ENCODE results near the gene TRAPPC12.

TRAPPC12 gene

DNA sequence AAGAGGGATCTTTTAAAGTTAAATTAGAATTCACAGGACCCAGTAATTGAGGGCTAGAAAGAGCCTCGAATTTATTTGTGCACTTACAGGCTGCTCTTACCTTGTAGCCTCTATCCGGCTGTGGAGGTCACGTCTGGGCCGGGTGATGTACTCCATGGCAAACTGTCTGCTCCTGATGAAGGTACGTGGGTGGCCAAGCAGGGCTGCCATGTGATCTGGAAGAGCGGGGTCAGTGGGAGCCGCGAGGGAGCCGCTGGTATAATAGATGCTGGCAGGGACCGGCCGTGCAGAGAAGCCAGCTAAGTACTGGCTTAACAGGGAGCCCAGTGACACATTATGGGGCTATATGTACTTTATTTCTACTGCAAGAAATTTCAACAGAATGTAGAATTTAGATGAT lies 80.7 kb downstream of the TRAPPC12 start:
- Histone ChIP-seq H3K27me3 (ENCODE audit: control insufficient read depth in 2 of 2, insufficient read depth in 2 of 2, low read length in 2 of 2) (no peaks in the 10 kb centered on the region), H3K27ac (ENCODE audit: low read depth in 2 of 2, low read length in 2 of 2) (no peak overlapping the region), H3K36me3 (ENCODE audit: control insufficient read depth in 2 of 2, insufficient read depth in 2 of 2, low read length in 2 of 2) (peaks cover 34 to 37% of the 10 kb centered on the region in 2 donors), H3K9ac (ENCODE audit: low read depth in 1 of 2, low read length in 2 of 2) (no peak overlapping the region), H3K4me1 (ENCODE audit: control insufficient read depth in 2 of 2, insufficient read depth in 2 of 2, low read length in 2 of 2) (peaks cover 0 to 2% of the 10 kb centered on the region in 2 donors), H3K4me3 (ENCODE audit: low read length in 2 of 2) (no peak overlapping the region), H3K9me3 (ENCODE audit: control insufficient read depth in 2 of 2, low read length in 2 of 2) (no peaks in the 10 kb centered on the region)

DNA sequence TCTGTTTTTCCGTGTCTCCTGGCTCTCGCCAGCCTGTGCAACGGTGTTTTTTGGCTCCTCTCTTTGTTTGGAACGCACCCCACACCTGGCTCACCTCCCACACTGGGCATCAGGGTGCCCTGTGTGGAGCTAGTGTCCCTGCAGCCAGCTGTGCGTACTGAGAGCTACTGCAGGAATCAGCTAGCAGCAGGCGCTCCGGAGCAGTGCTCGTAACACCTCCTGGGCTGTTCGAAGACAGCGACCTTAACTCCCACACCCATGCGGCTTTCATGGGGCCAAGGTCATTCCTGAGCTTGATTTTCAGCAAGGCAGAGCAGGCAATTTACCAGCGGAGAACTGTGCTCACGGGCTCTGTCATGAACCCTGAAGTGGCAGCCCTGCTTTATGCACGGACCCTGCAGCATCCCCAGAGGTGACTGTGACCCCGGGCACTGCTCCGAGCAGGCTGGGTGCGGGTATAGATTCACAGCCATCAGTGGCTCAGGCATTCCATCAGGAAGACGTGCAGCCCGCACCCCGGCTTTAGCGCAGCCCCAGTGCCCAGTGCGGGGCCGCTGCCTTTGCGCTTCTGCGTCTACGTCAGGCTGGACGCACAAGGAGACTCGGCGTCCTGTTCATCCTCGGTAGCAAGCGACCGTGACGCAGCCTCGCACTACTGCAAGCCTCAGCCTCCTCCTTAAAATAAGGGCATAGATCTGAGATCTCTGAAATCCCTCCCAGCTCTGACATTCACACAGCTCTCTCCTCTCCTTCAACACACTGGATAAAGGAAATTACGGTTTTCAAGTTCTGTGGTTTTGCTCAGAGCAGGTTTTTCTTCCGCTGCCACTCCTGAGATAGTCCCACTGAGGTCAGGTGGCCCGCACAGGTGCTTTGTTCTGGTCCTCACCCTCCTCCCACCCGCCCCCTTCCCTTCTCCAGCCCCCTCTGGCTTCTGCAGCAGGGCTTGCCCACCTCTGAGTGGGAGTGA lies 81.6 kb downstream of the TRAPPC12 start:
- Histone ChIP-seq H3K9me3 (ENCODE audit: control insufficient read depth in 2 of 2, low read length in 2 of 2) (no peaks in the 10 kb centered on the region), H3K27ac (ENCODE audit: low read depth in 2 of 2, low read length in 2 of 2) (peak overlapping the region in 1 of 2 donors; percentile 48), H3K4me1 (ENCODE audit: control insufficient read depth in 2 of 2, insufficient read depth in 2 of 2, low read length in 2 of 2) (peaks cover 0 to 2% of the 10 kb centered on the region in 2 donors), H3K9ac (ENCODE audit: low read depth in 1 of 2, low read length in 2 of 2) (no peak overlapping the region), H3K36me3 (ENCODE audit: control insufficient read depth in 2 of 2, insufficient read depth in 2 of 2, low read length in 2 of 2) (peaks cover 41 to 43% of the 10 kb centered on the region in 2 donors), H3K4me3 (ENCODE audit: low read length in 2 of 2) (no peak overlapping the region), H3K27me3 (ENCODE audit: control insufficient read depth in 2 of 2, insufficient read depth in 2 of 2, low read length in 2 of 2) (no peaks in the 10 kb centered on the region)

DNA sequence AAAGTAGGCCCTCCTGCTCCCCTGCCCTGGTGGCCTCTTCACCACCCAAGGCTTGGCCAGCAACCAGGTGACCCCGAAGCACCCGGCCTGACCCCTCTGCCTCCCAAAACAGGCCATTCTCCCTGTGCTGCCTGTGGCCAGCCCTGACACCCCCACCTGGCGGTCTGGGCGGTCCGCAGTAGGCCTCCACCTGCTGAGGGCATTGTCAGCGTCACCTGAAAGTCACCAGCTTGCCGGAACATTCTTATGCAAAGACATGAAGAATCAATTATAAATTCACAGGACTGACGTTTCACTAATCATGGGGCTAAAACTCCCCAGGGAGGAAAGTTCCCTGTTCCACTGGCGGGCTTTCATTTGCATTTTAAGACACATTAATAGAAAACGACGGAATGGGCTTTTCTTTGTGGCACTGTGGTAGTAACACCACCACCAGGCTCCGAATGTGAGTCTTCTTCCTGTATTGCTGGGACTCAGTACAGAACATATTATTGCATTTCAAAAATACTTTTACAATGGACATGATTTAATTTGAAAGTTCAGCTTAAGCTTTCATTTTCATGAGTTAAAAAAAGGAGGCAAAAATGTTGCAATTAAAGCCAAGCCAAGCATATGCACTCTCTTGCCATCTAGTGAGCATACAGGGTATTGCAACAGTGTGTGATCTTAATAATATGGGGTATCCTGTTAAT lies 82.5 kb downstream of the TRAPPC12 start:
- Histone ChIP-seq H3K9me3 (ENCODE audit: control insufficient read depth in 2 of 2, low read length in 2 of 2) (no peaks in the 10 kb centered on the region), H3K4me3 (ENCODE audit: low read length in 2 of 2) (peak overlapping the region in 1 of 2 donors; percentile 7), H3K27ac (ENCODE audit: low read depth in 2 of 2, low read length in 2 of 2) (peak overlapping the region in 1 of 2 donors; percentile 48), H3K4me1 (ENCODE audit: control insufficient read depth in 2 of 2, insufficient read depth in 2 of 2, low read length in 2 of 2) (peaks cover 0 to 2% of the 10 kb centered on the region in 2 donors), H3K27me3 (ENCODE audit: control insufficient read depth in 2 of 2, insufficient read depth in 2 of 2, low read length in 2 of 2) (no peaks in the 10 kb centered on the region), H3K36me3 (ENCODE audit: control insufficient read depth in 2 of 2, insufficient read depth in 2 of 2, low read length in 2 of 2) (peaks cover 41 to 48% of the 10 kb centered on the region in 2 donors), H3K9ac (ENCODE audit: low read depth in 1 of 2, low read length in 2 of 2) (no peak overlapping the region)

DNA sequence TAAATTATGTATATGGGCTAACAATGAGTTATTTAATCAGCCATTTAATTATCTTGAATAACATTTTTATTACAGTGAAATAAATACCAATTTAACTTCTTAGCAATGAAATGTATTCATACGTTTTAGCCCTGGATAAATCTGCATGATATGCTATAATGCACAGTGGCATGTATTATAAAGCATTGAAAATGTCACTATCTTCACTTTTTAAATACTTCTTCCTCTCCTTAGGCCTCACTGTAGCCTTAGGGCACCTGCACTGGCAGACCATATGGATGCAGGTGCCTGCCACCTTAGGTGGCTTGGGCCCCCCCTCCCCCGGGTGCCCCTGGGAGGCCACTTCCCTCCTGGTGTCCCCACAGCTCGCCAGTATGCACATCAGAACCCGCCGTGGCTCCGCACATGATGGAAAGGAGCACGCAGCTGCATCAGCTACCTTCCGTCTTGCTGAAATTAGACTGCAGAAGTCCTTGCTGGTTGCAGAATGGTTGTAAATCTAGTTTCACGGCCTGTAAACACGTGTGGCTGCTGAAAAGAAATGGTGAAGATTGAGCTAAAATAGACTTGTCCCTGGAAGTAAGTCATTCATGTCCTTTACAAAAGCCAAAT lies 83.1 kb downstream of the TRAPPC12 start:
- Histone ChIP-seq H3K4me1 (ENCODE audit: control insufficient read depth in 2 of 2, insufficient read depth in 2 of 2, low read length in 2 of 2) (peaks cover 0 to 2% of the 10 kb centered on the region in 2 donors), H3K27me3 (ENCODE audit: control insufficient read depth in 2 of 2, insufficient read depth in 2 of 2, low read length in 2 of 2) (no peaks in the 10 kb centered on the region), H3K27ac (ENCODE audit: low read depth in 2 of 2, low read length in 2 of 2) (no peak overlapping the region), H3K9me3 (ENCODE audit: control insufficient read depth in 2 of 2, low read length in 2 of 2) (no peaks in the 10 kb centered on the region), H3K4me3 (ENCODE audit: low read length in 2 of 2) (no peak overlapping the region), H3K9ac (ENCODE audit: low read depth in 1 of 2, low read length in 2 of 2) (no peak overlapping the region), H3K36me3 (ENCODE audit: control insufficient read depth in 2 of 2, insufficient read depth in 2 of 2, low read length in 2 of 2) (peaks cover 44 to 51% of the 10 kb centered on the region in 2 donors)

DNA sequence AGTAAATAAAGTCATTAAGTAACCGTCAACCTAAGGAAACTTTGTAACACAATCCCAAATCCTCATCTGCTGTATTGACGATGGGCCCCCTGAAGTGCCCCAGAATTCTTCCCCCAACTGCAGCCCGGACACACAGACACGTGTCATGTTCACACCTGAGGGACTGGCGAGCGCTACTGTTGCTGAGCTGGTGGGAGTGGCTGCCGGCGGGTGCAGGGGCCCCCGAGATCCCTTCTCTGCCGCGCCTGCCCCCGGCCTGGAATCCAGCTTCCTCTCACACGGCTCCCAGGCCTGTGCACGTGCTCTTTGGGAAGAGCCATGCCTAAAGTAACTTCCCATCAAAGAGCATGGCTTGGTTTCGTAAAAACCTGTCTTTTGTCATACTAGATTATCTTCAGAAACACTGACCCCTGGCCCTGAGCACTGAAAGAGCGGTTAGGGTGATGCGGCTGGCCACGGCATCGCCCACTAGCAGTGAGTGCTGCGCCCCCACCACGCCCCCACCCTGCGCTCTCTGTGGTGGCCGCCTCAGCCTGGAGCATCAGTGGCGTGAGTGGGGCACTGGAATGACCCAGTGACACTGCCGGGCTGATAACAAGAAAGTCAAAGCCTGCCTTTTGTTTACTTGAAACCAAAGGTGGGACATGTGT lies 83.8 kb downstream of the TRAPPC12 start:
- H3K9me3 ChIP-seq (ENCODE audit: control insufficient read depth in 2 of 2, low read length in 2 of 2), result no peaks in the 10 kb centered on the region
- peaks cover 0 to 2% of the 10 kb centered on the region in 2 donors for H3K4me1 ChIP-seq (ENCODE audit: control insufficient read depth in 2 of 2, insufficient read depth in 2 of 2, low read length in 2 of 2)
- H3K9ac ChIP-seq (ENCODE audit: low read depth in 1 of 2, low read length in 2 of 2), result no peak overlapping the region
- no peak overlapping the region for H3K27ac ChIP-seq (ENCODE audit: low read depth in 2 of 2, low read length in 2 of 2)
- H3K36me3 ChIP-seq (ENCODE audit: control insufficient read depth in 2 of 2, insufficient read depth in 2 of 2, low read length in 2 of 2), result peaks cover 39 to 51% of the 10 kb centered on the region in 2 donors
- H3K4me3 ChIP-seq (ENCODE audit: low read length in 2 of 2), result no peak overlapping the region
- no peaks in the 10 kb centered on the region for H3K27me3 ChIP-seq (ENCODE audit: control insufficient read depth in 2 of 2, insufficient read depth in 2 of 2, low read length in 2 of 2)

DNA sequence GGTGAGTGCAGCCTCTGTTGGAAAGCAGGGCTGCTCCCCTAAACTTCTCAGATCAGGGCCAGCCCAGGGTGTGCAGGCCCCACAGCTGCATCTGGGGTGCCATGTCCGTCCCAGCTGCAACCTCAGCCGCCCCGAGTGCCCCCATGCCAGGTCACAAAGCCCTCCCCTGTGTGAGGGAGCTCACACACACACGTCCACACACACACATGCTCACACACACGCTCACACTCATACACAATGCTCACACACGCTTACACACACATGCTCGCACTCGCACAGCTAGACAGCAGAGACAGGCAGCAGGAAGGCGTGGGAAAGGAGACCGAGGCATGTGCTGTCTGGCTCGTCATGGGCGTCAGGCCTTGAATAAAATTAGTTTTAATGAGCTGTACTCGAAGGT lies 84.5 kb downstream of the TRAPPC12 start:
- no peak overlapping the region for H3K27ac ChIP-seq (ENCODE audit: low read depth in 2 of 2, low read length in 2 of 2)
- peaks cover 0 to 2% of the 10 kb centered on the region in 2 donors for H3K4me1 ChIP-seq (ENCODE audit: control insufficient read depth in 2 of 2, insufficient read depth in 2 of 2, low read length in 2 of 2)
- H3K9ac ChIP-seq (ENCODE audit: low read depth in 1 of 2, low read length in 2 of 2), result no peak overlapping the region
- H3K27me3 ChIP-seq (ENCODE audit: control insufficient read depth in 2 of 2, insufficient read depth in 2 of 2, low read length in 2 of 2), result no peaks in the 10 kb centered on the region
- no peaks in the 10 kb centered on the region for H3K9me3 ChIP-seq (ENCODE audit: control insufficient read depth in 2 of 2, low read length in 2 of 2)
- no peak overlapping the region for H3K4me3 ChIP-seq (ENCODE audit: low read length in 2 of 2)
- H3K36me3 ChIP-seq (ENCODE audit: control insufficient read depth in 2 of 2, insufficient read depth in 2 of 2, low read length in 2 of 2), result peaks cover 41 to 53% of the 10 kb centered on the region in 2 donors

DNA sequence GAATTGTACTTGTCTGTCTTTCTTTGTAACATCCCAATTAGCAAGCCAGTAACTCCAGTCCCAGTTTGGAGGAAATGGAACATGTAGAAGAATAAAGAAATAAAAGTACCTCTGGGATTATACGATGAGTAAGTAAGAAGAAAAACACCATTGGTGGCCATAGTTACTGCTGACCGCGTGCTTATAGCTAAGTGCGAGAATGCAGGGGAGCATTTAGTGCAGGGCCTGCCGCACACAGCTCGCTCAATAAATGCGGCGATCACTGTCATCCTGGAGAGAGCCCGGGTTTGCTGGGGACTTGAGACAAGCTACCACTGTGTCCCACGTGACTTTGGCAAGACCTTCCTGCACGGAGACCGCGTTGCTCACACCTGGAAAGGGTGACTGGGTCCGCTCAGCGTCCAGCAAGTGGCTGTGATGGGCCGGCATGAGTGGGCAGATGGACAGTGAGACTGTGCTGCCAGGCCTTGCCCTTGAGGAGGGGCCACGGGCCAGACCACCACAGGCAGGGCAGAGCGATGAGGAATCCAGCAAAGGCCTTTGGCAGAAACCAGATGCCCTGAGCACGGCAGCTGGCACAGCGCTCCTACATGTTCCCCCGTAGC lies 85.0 kb downstream of the TRAPPC12 start:
- no peak overlapping the region for H3K27ac ChIP-seq (ENCODE audit: low read depth in 2 of 2, low read length in 2 of 2)
- no peak overlapping the region for H3K4me3 ChIP-seq (ENCODE audit: low read length in 2 of 2)
- H3K4me1 ChIP-seq (ENCODE audit: control insufficient read depth in 2 of 2, insufficient read depth in 2 of 2, low read length in 2 of 2), result peaks cover 0 to 2% of the 10 kb centered on the region in 2 donors
- H3K36me3 ChIP-seq (ENCODE audit: control insufficient read depth in 2 of 2, insufficient read depth in 2 of 2, low read length in 2 of 2), result peaks cover 46 to 56% of the 10 kb centered on the region in 2 donors
- no peak overlapping the region for H3K9ac ChIP-seq (ENCODE audit: low read depth in 1 of 2, low read length in 2 of 2)
- H3K9me3 ChIP-seq (ENCODE audit: control insufficient read depth in 2 of 2, low read length in 2 of 2), result no peaks in the 10 kb centered on the region
- H3K27me3 ChIP-seq (ENCODE audit: control insufficient read depth in 2 of 2, insufficient read depth in 2 of 2, low read length in 2 of 2), result no peaks in the 10 kb centered on the region

DNA sequence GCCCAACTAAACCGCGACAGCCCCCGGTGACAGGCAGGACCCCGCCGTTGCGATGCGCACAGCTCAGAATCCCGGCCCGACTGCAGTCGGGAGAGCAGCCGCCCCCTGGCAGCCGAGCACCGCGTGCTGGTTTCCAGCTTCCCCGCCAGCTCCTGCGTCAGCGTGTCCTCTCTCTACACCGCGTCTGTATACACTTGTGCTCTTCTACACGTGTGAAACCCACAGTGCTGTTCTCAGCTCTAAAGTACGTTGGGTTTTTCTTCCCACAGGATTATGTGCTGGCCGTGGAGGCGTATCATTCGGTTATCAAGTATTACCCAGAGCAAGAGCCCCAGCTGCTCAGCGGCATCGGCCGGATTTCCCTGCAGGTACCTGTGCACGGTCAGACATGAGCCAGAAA lies 85.8 kb downstream of the TRAPPC12 start:
- H3K4me3 ChIP-seq (ENCODE audit: low read length in 2 of 2), result no peak overlapping the region
- H3K27ac ChIP-seq (ENCODE audit: low read depth in 2 of 2, low read length in 2 of 2), result no peak overlapping the region
- peaks cover 50 to 60% of the 10 kb centered on the region in 2 donors for H3K36me3 ChIP-seq (ENCODE audit: control insufficient read depth in 2 of 2, insufficient read depth in 2 of 2, low read length in 2 of 2)
- H3K4me1 ChIP-seq (ENCODE audit: control insufficient read depth in 2 of 2, insufficient read depth in 2 of 2, low read length in 2 of 2), result peaks cover 0 to 2% of the 10 kb centered on the region in 2 donors
- no peaks in the 10 kb centered on the region for H3K27me3 ChIP-seq (ENCODE audit: control insufficient read depth in 2 of 2, insufficient read depth in 2 of 2, low read length in 2 of 2)
- H3K9ac ChIP-seq (ENCODE audit: low read depth in 1 of 2, low read length in 2 of 2), result no peak overlapping the region
- no peaks in the 10 kb centered on the region for H3K9me3 ChIP-seq (ENCODE audit: control insufficient read depth in 2 of 2, low read length in 2 of 2)

DNA sequence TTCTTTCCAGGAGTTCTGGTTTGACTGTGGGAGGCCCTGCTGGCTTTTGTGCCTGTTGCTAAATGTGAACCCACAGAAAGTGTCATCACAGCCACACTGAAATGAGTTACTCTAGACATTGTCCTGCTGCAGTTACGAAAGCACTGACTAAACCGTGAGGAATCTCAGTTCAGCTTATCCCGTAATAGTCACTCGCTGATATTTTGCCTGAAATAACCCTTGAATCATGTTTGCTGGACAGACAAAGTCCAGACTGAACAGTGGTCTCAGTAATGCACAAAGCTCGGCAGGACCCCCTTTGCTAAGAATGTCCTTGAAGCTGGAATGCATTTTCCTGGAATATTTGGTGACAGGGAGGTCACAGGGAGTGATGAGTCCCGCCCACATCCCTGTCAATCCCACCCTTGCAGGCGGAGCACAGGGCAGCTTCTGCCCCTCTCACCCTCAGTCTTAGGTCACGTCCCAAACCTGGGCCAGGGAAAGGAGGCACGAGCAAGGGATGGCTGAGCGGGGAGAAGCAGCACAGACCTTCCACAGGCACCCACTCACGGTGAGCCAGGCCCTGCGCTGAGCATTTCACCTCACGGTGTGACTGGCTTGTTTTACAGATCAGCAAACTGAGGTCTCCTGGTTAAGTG lies 86.5 kb downstream of the TRAPPC12 start:
- Histone ChIP-seq H3K9ac (ENCODE audit: low read depth in 1 of 2, low read length in 2 of 2) (no peak overlapping the region), H3K4me1 (ENCODE audit: control insufficient read depth in 2 of 2, insufficient read depth in 2 of 2, low read length in 2 of 2) (peaks cover 0 to 2% of the 10 kb centered on the region in 2 donors), H3K27ac (ENCODE audit: low read depth in 2 of 2, low read length in 2 of 2) (no peak overlapping the region), H3K27me3 (ENCODE audit: control insufficient read depth in 2 of 2, insufficient read depth in 2 of 2, low read length in 2 of 2) (no peaks in the 10 kb centered on the region), H3K36me3 (ENCODE audit: control insufficient read depth in 2 of 2, insufficient read depth in 2 of 2, low read length in 2 of 2) (peaks cover 53 to 61% of the 10 kb centered on the region in 2 donors), H3K9me3 (ENCODE audit: control insufficient read depth in 2 of 2, low read length in 2 of 2) (no peaks in the 10 kb centered on the region), H3K4me3 (ENCODE audit: low read length in 2 of 2) (no peak overlapping the region)

Data from mucosa of rectum (tissue), 2 donors.